ENCODE data around the gene MAP7D3.

The MAP7D3 gene

DNA sequence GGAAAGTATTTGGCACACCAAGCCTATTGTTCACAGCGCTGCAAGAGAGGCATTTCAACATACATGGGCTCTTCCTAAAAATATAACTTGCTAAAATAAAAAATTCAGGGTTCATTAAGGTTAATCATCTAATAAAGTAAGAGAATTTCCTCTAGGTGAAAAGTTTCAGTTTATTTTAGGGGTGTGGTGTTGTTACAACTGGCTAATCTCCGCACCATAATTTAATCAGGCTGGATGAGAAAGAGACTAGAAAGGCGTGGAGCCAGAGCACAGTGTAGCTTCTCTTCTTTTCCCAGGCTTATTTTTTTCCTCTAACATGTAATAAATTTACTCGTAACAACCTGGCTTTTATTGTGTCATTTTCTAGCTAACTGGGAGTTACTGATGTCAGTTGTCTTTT is 56.0 kb downstream of the MAP7D3 start:
- Histone ChIP-seq H3K4me1 (ENCODE audit: control insufficient read depth, insufficient read depth, low read length) (no peaks in the 10 kb centered on the region), H3K4me3 (ENCODE audit: low read depth, low read length) (no peak overlapping the region), H3K36me3 (ENCODE audit: control insufficient read depth in 2 of 2, insufficient read depth in 1 of 2, low read length in 2 of 2) (peaks cover 0 to 4% of the 10 kb centered on the region in 2 experiments; a peak in 1 of 3 replicates), H3K27ac (ENCODE audit: extremely low read depth, low read depth, low read length) (no peak overlapping the region), H3K9me3 (ENCODE audit: control insufficient read depth, insufficient read depth, low read depth, low read length) (no peaks in the 10 kb centered on the region)
- ChIA-PET CTCF (interaction anchor here (0.6 to 1.4 kb wide), 2 partner anchors 153 to 167 kb away, joined by 4 read pairs; no protein-coding TSS in a partner anchor), POLR2A (no interaction called here)
- TF ChIP-seq ZNF184 (tag by site-specific recombination; IDR thresholded peaks at IDR 0.05) (no peak), ZNF660 (tag by site-specific recombination; IDR thresholded peaks at IDR 0.05) (no peak), ZNF776 (tag by site-specific recombination; IDR thresholded peaks at IDR 0.05; ENCODE audit: borderline replicate concordance) (no peak), ZNF366 (tag by site-specific recombination; conservative IDR thresholded peaks at IDR 0.05) (no peak), ZNF114 (tag by site-specific recombination; IDR thresholded peaks at IDR 0.05) (no peak), HOXC10 (CRISPR knock-in tag; IDR thresholded peaks at IDR 0.05) (no peak), ZNF174 (tag by site-specific recombination; IDR thresholded peaks at IDR 0.05) (no peak), ZNF155 (tag by site-specific recombination; IDR thresholded peaks at IDR 0.05) (no peak), ZNF585B (tag by site-specific recombination; IDR thresholded peaks at IDR 0.05) (no peak)
- TF ChIP-seq, protein P1, sequence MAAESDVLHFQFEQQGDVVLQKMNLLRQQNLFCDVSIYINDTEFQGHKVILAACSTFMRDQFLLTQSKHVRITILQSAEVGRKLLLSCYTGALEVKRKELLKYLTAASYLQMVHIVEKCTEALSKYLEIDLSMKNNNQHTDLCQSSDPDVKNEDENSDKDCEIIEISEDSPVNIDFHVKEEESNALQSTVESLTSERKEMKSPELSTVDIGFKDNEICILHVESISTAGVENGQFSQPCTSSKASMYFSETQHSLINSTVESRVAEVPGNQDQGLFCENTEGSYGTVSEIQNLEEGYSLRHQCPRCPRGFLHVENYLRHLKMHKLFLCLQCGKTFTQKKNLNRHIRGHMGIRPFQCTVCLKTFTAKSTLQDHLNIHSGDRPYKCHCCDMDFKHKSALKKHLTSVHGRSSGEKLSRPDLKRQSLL (tag by site-specific recombination; IDR thresholded peaks at IDR 0.05) = no peak
- TF ChIP-seq, protein P2, sequence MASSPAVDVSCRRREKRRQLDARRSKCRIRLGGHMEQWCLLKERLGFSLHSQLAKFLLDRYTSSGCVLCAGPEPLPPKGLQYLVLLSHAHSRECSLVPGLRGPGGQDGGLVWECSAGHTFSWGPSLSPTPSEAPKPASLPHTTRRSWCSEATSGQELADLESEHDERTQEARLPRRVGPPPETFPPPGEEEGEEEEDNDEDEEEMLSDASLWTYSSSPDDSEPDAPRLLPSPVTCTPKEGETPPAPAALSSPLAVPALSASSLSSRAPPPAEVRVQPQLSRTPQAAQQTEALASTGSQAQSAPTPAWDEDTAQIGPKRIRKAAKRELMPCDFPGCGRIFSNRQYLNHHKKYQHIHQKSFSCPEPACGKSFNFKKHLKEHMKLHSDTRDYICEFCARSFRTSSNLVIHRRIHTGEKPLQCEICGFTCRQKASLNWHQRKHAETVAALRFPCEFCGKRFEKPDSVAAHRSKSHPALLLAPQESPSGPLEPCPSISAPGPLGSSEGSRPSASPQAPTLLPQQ (tag by site-specific recombination; IDR thresholded peaks at IDR 0.05) = no peak
- TF ChIP-seq, protein P3, sequence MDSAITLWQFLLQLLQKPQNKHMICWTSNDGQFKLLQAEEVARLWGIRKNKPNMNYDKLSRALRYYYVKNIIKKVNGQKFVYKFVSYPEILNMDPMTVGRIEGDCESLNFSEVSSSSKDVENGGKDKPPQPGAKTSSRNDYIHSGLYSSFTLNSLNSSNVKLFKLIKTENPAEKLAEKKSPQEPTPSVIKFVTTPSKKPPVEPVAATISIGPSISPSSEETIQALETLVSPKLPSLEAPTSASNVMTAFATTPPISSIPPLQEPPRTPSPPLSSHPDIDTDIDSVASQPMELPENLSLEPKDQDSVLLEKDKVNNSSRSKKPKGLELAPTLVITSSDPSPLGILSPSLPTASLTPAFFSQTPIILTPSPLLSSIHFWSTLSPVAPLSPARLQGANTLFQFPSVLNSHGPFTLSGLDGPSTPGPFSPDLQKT (IDR thresholded peaks at IDR 0.05; ENCODE audit: borderline replicate concordance, low read depth, low read length) = no peak

DNA sequence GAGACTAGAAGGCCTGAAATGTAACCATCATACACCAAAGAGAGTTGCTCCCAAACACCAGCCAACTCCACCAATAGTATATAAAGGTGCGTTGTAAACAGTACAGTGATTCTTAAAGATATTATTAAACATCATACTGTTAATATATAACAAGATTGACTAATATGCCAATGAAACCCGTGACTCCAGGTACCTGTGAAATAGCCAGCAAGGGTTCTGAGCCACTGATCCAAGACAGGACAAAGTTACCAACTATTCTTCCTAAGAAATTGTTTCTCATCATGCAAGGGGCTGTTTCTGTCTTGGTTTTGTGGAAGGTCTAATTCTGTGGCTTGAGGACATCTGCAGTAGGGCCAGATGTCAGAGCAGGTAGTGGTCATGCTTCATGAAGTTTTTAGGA is 56.7 kb downstream of the MAP7D3 start:
- Histone ChIP-seq H3K4me3 (ENCODE audit: low read depth, low read length) (no peak overlapping the region), H3K27ac (ENCODE audit: extremely low read depth, low read depth, low read length) (no peak overlapping the region), H3K9me3 (ENCODE audit: control insufficient read depth, insufficient read depth, low read depth, low read length) (no peaks in the 10 kb centered on the region), H3K36me3 (ENCODE audit: control insufficient read depth in 2 of 2, insufficient read depth in 1 of 2, low read length in 2 of 2) (peaks cover 0 to 4% of the 10 kb centered on the region in 2 experiments; a peak in 1 of 3 replicates), H3K4me1 (ENCODE audit: control insufficient read depth, insufficient read depth, low read length) (no peaks in the 10 kb centered on the region)
- ChIA-PET POLR2A (no interaction called here), CTCF (no interaction called here)
- no peak for TF ChIP-seq ZNF560 (tag by site-specific recombination; IDR thresholded peaks at IDR 0.05; ENCODE audit: borderline replicate concordance)
- no peak for TF ChIP-seq ZBTB7A (tag by site-specific recombination; IDR thresholded peaks at IDR 0.05; ENCODE audit: low read depth)
- TF ChIP-seq ZNF76 (tag by site-specific recombination; IDR thresholded peaks at IDR 0.05; ENCODE audit: borderline replicate concordance, low read depth) = no peak
- no peak for TF ChIP-seq HOXD13 (CRISPR knock-in tag; IDR thresholded peaks at IDR 0.05; ENCODE audit: borderline replicate concordance)
- no peak for TF ChIP-seq ZNF837 (tag by site-specific recombination; IDR thresholded peaks at IDR 0.05)
- no peak for TF ChIP-seq ZNF501 (tag by site-specific recombination; IDR thresholded peaks at IDR 0.05)
- no peak for TF ChIP-seq ZNF670 (tag by site-specific recombination; IDR thresholded peaks at IDR 0.05; ENCODE audit: low read depth)
- TF ChIP-seq ZNF239 (tag by site-specific recombination; IDR thresholded peaks at IDR 0.05) = no peak
- TF ChIP-seq ZNF404 (tag by site-specific recombination; IDR thresholded peaks at IDR 0.05) = no peak
- no peak for TF ChIP-seq ZNF138 (tag by site-specific recombination; IDR thresholded peaks at IDR 0.05; ENCODE audit: borderline replicate concordance)
- TF ChIP-seq, protein P4, sequence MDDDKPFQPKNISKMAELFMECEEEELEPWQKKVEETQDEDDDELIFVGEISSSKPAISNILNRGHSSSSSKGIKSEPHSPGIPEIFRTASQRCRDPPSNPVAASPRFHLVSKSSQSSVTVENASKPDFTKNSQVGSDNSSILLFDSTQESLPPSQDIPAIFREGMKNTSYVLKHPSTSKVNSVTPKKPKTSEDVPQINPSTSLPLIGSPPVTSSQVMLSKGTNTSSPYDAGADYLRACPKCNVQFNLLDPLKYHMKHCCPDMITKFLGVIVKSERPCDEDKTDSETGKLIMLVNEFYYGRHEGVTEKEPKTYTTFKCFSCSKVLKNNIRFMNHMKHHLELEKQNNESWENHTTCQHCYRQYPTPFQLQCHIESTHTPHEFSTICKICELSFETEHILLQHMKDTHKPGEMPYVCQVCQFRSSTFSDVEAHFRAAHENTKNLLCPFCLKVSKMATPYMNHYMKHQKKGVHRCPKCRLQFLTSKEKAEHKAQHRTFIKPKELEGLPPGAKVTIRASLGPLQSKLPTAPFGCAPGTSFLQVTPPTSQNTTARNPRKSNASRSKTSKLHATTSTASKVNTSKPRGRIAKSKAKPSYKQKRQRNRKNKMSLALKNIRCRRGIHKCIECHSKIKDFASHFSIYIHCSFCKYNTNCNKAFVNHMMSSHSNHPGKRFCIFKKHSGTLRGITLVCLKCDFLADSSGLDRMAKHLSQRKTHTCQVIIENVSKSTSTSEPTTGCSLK (tag by site-specific recombination; IDR thresholded peaks at IDR 0.05) = no peak
- TF ChIP-seq ZBTB8A (tag by site-specific recombination; IDR thresholded peaks at IDR 0.05) = no peak
- TF ChIP-seq, protein P5, sequence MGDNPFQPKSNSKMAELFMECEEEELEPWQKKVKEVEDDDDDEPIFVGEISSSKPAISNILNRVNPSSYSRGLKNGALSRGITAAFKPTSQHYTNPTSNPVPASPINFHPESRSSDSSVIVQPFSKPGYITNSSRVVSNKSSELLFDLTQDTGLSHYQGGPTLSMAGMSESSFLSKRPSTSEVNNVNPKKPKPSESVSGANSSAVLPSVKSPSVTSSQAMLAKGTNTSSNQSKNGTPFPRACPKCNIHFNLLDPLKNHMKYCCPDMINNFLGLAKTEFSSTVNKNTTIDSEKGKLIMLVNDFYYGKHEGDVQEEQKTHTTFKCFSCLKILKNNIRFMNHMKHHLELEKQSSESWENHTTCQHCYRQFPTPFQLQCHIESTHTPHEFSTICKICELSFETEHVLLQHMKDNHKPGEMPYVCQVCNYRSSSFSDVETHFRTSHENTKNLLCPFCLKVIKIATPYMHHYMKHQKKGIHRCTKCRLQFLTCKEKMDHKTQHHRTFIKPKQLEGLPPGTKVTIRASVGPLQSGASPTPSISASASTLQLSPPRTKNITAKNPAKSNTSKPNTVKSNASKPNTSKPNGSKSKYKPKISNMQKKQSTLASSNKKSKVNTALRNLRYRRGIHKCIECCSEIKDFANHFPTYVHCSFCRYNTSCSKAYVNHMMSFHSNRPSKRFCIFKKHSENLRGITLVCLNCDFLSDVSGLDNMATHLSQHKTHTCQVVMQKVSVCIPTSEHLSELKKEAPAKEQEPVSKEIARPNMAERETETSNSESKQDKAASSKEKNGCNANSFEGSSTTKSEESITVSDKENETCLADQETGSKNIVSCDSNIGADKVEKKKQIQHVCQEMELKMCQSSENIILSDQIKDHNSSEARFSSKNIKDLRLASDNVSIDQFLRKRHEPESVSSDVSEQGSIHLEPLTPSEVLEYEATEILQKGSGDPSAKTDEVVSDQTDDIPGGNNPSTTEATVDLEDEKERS (tag by site-specific recombination; IDR thresholded peaks at IDR 0.05) = no peak
- no peak for TF ChIP-seq ZNF658 (tag by site-specific recombination; IDR thresholded peaks at IDR 0.05)
- TF ChIP-seq ZNF776 (tag by site-specific recombination; IDR thresholded peaks at IDR 0.05; ENCODE audit: borderline replicate concordance) = no peak
- TF ChIP-seq HOXA7 (CRISPR knock-in tag; IDR thresholded peaks at IDR 0.05; ENCODE audit: borderline replicate concordance) = no peak
- no peak for TF ChIP-seq ZNF529 (tag by site-specific recombination; IDR thresholded peaks at IDR 0.05; ENCODE audit: insufficient replicate concordance)

Measured in HEK293 (cell line).